BE2C (cell line): ENCODE measurements around the gene TTC23.
A peak's percentile ranks its signal among the peaks of the same experiment; 100 is the strongest.

Experiments
- DNase-seq: peaks from one replicate; pipeline ENCODE4 v3.0.0-alpha.2; 2020
- H3K27me3 ChIP-seq: fragments of 250-450 bp; sonication (Bioruptor Pico); 2 replicates; pipeline ENCODE4 v1.5.1; 2020; ENCODE audit warnings: mild to moderate bottlenecking
- H3K36me3 ChIP-seq: fragments of 250-450 bp; sonication (Bioruptor Pico); 2 replicates; pipeline ENCODE4 v1.5.1; 2020; ENCODE audit warnings: mild to moderate bottlenecking
- H3K4me1 ChIP-seq: fragments of 250-450 bp; sonication (Bioruptor Pico); 2 replicates; pipeline ENCODE4 v1.5.1; 2020
- H3K4me3 ChIP-seq: 2 replicates; pipeline ENCODE4 v1.5.1; 2011; ENCODE audit warnings: low read depth, low read length
- H3K9me3 ChIP-seq: fragments of 250-450 bp; sonication (Bioruptor Pico); 2 replicates; pipeline ENCODE4 v1.5.1; 2020
- CTCF ChIP-seq: IDR thresholded peaks from 2 replicates; pipeline ENCODE4 v1.5.1; 2012; ENCODE audit warnings: mild to moderate bottlenecking, low read depth, low read length

Gene TTC23

GRCh38 chr15:99213187-99213811 lies 36.1 kb downstream of the TTC23 start:
- Histone ChIP-seq H3K4me1 (peaks cover 6% of the 10 kb centered on the region), H3K4me3 (no peak overlapping the region), H3K36me3 (no peaks in the 10 kb centered on the region), H3K27me3 (no peaks in the 10 kb centered on the region), H3K9me3 (no peaks in the 10 kb centered on the region)
- DNase-seq: peak; percentile 83
- peak; percentile 94 for TF ChIP-seq CTCF

GRCh38 chr15:99212406-99212805 lies 37.0 kb downstream of the TTC23 start:
- Histone ChIP-seq H3K36me3 (no peaks in the 10 kb centered on the region), H3K4me3 (no peak overlapping the region), H3K27me3 (no peaks in the 10 kb centered on the region), H3K9me3 (no peaks in the 10 kb centered on the region), H3K4me1 (peaks cover 6% of the 10 kb centered on the region)
- no peak for TF ChIP-seq CTCF
- peak; percentile 57 for DNase-seq

GRCh38 chr15:99211926-99212325 lies 37.5 kb downstream of the TTC23 start:
- no peak for DNase-seq
- no peak for TF ChIP-seq CTCF
- peaks cover 6% of the 10 kb centered on the region for H3K4me1 ChIP-seq

GRCh38 chr15:99210334-99210733 lies 39.0 kb downstream of the TTC23 start:
- Histone ChIP-seq H3K4me1 (peaks cover 6% of the 10 kb centered on the region), H3K27me3 (no peaks in the 10 kb centered on the region), H3K36me3 (no peaks in the 10 kb centered on the region), H3K9me3 (no peaks in the 10 kb centered on the region), H3K4me3 (no peak overlapping the region)
- no peak for TF ChIP-seq CTCF
- DNase-seq: no peak

More at GRCh38 chr15:99211926-99212325, 37.5 kb downstream of the TTC23 start:
- Histone ChIP-seq H3K9me3 (no peaks in the 10 kb centered on the region), H3K36me3 (no peaks in the 10 kb centered on the region), H3K27me3 (no peaks in the 10 kb centered on the region), H3K4me3 (no peak overlapping the region)

GRCh38 chr15:99209326-99209725 lies 40.1 kb downstream of the TTC23 start:
- H3K4me1 ChIP-seq: peaks cover 6% of the 10 kb centered on the region
- no peak overlapping the region for H3K4me3 ChIP-seq
- H3K9me3 ChIP-seq: no peaks in the 10 kb centered on the region
- TF ChIP-seq CTCF: no peak
- no peaks in the 10 kb centered on the region for H3K36me3 ChIP-seq
- no peaks in the 10 kb centered on the region for H3K27me3 ChIP-seq
- no peak for DNase-seq

GRCh38 chr15:99207672-99208071 lies 41.7 kb downstream of the TTC23 start:
- peaks cover 6% of the 10 kb centered on the region for H3K4me1 ChIP-seq

More at GRCh38 chr15:99207672-99208071, 41.7 kb downstream of the TTC23 start:
- Histone ChIP-seq H3K9me3 (no peaks in the 10 kb centered on the region), H3K4me3 (no peak overlapping the region), H3K36me3 (no peaks in the 10 kb centered on the region), H3K27me3 (no peaks in the 10 kb centered on the region)
- peak; percentile 7; the same call in 1 of the 2 replicates for TF ChIP-seq CTCF
- no peak for DNase-seq
